ENCODE results near the gene URB2. TPM values are rescaled to one million over a fixed set of nuclear protein-coding genes. Genes with fewer than 3 reads are reported as not detected.
"Not testable (repeated sequence)": the region's sequence is repeated elsewhere in the genome, so short reads cannot be mapped to it uniquely, and the experiment has no call there.

Gene URB2
- polyA plus RNA-seq, 1 donor, result 5.8 TPM

DNA sequence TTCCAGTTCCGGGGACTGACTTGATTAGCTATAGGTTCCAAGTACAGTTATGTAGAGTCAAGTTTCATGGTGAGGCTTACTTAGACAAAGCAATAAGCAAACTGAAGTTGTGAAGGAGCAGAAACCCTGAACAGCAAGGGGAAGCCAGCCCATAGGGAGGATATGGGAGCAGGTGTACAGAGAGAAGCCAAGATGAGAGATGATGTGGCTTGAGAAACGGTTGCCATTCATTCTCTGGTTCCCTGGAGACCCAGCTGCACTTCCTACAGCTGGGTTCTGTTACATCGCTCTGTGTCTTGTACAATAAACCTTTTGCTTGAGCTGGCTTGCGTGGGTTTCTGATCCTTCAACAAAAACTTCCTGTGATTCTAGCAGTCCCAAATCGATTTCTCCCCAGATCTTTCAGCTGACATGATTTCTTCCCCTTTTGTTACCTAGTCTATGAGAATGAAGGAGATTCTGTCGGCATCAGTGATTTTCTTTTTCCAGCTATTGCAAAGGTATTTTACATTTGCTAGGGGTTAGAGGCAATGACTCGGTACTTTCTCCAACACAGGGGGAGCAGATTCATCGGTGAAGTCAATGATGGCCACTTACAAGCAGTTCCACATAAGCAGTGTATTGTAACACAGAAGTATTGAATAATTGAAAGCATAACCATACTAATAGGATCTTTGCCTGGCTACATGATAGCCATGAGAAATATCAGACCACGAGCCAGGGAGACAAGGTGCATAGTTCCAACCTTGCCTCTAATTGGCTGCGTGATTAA lies 67.3 kb downstream of the URB2 start:
- peak; percentile 42 for DNase-seq

DNA sequence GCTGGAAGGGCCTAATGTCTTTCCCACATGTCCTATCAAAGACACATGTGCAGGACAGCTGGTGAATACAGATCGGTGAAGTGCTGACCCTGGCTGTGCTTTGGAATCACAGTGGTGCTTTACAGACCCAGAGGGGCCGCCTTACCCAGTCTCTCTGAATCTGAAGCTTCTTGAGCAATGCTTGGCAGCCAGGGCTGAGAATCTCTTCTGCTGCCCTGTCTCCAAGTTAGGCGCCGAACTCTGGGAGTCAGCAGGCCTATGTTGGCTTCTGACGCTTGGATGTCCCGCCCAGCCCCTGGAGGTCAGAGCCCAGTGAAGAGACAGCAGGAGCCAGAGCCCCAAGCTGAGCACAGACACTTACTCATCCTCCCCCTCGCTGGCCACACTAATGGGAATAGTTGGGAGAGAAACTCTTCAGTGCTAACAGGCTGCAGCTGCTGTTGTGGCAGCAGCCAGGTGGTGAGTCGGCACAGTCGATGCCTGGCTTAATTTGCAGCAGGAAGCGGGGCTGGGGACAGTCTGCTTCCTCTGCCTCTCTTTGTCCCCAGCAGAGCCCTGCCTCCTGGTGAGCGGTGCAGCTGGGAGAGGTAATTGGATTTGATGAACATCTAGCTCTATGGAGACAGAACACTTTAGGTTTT lies 68.1 kb downstream of the URB2 start:
- peak; percentile 68 for DNase-seq

DNA sequence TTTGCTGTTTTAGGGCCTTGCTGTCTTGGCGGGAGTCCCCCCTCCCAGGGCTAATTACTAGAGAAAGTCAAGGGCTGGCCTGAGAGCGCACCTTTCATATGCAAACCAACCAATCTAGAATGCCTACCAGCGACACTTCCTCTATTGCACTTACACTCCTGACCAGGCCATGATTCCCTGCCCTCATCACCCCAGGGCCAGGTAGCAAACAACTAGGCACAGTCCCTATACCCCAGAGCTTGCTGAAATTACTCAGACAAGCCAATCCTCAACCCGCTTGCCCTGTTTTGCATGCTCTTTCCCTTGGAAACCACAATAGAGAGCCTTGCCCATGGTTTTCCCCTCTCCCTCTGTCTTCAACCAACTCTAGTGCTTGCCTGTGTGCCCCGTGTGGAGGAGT lies 70.3 kb downstream of the URB2 start:
- DNase-seq, result no peak

DNA sequence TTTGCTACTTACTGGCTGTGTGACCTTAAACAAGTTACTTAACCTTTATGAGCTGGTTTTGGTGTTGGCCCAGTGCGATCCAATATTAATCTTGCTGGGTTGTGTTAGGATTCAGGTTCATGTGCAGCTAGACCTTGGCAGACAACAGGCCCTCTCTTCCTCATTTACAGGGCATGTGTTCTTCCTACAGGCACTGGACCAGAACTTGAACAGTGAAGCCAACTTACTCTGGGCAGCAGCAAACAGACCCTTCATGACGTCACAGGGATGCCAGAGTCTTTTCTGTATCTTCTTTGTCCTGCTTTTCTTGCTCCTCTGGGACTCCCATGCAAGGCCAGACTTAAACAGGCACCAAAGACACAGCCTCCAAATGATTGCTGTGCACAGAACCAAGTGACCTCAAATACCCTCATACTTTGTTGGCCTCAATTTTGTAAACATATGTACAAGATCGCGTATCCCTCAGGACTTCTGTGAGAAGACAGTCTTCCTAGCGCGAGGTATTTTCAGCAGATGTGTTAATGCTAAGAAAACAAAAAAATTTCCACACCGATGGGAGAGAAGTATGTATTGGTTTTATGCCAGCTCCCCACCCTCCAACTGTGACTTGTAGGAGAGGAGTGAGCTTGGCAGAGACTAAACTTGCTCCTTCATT lies 73.7 kb downstream of the URB2 start:
- no peak for DNase-seq

DNA sequence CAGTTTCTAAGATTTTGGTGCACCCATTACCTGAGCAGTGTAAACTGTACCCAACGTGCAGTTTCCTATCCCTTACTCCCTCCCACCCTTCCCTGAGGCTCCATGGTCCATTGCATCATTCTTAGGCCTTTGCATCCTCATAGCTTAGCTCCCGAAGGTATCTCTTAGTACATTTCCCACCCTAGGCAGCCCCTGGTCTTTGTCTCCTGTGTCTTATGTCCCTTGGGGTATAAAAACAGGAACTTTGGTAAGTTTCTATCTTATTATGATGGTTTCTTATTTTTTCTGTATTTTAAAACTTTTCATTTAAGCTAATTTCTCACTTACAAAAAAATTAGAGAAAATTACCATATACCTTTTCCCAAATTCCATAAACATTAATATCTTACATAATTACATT lies 78.1 kb downstream of the URB2 start:
- DNase-seq, result no peak

DNA sequence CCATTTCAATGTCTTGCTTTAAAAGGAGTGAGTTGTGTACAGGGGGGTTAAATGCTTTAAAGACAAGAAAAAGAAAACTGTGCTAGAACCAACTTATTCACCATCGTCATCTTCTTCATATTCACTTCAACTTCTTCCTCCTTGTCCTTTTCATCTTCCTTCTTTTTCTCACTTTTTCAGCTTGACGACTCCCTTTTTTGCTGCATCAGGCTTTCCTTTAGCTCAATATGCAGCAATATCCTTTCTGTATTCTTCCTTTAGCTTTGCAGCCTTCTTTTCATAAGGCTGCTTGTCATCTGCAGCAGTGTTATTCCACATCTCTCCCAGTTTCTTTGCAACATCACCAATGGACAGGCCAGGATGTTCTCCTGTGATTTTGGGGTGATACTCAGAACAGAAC lies 79.1 kb downstream of the URB2 start:
- not testable (repeated sequence) for DNase-seq

DNA sequence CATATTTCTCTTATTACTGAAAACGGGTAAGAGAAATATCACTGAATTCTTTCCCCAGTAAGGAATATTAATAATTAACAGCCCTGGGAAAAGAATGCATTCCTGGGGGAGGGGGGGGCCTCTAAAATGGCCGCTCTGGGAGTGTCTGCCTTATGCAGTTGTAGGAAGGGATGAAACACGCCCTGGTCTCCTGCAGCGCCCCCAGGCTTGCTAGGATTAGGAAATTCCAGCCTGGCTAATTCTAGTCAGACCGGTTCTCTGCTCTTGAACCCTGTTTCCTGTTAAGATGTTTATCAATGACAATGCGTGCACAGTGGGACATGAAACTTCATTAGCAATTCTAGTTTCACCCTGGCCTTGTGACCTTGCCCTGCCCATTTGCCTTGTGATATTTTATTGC lies 81.1 kb downstream of the URB2 start:
- DNase-seq, result not testable (repeated sequence)

DNA sequence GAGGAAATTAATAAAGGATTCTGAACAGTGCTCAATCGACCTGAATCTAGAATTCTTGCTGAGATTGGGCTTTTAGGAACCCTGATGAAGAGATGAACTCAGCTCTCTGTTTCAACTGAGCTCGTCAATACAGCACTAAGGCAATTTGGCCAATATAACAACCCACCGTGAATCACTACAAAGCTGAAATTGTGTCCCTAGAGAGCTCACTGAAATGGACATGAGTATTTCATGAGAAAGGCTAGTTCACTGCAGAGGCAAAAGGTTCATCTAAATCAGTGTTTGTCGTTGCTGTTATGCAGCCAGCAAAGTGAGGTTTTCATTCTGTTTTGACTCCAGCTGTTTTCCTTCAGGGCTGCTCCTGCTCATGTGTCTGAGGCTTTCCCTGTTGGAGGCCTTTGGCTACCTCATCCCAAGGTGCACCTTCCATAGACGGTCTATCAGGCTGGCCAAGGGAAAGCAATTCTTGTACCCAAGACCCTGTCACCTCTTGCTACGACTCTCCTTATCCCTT lies 83.5 kb downstream of the URB2 start:
- no peak for DNase-seq

Other genes with a start within 250 kb of the URB2 start
- 13,723 TPM for gene ACTA1, start 192.2 kb upstream of the URB2 start, polyA plus RNA-seq (ENCODE audit: insufficient read length)
- gene NUP133, start 117.9 kb upstream of the URB2 start, polyA plus RNA-seq (ENCODE audit: insufficient read length), result 26.2 TPM
- 14.9 TPM for gene ABCB10, start 67.5 kb upstream of the URB2 start, polyA plus RNA-seq (ENCODE audit: insufficient read length)
- gene TAF5L, start 125 bp upstream of the URB2 start, polyA plus RNA-seq (ENCODE audit: insufficient read length), result 11.5 TPM

Data from hindlimb muscle (tissue), 1 donor.